ENCODE data around the gene TMEM82.

Gene TMEM82

GRCh38 chr1:15758953-15759661 lies 16.8 kb downstream of the TMEM82 start:
- no peak for TF ChIP-seq TAF1 (IDR thresholded peaks at IDR 0.05; ENCODE audit: low read depth, low read length)
- FAIRE-seq (no peak), DNase-seq (ENCODE audit: insufficient read length, low spot score) (no peak)

GRCh38 chr1:15760520-15761211 lies 18.4 kb downstream of the TMEM82 start:
- FAIRE-seq (no peak), DNase-seq (ENCODE audit: insufficient read length, low spot score) (no peak)
- TF ChIP-seq POLR2A (IDR thresholded peaks at IDR 0.05; ENCODE audit: low read depth, low read length) (no peak), POU2F2 (IDR thresholded peaks at IDR 0.05; ENCODE audit: low read depth, low read length) (no peak), POLR2AphosphoS5 (IDR thresholded peaks at IDR 0.05; ENCODE audit: low read depth, low read length) (no peak), SPI1 (IDR thresholded peaks at IDR 0.05; ENCODE audit: low read depth, low read length) (no peak), PAX5 (IDR thresholded peaks at IDR 0.05; ENCODE audit: insufficient read depth, low read length, severe bottlenecking) (no peak), TAF1 (IDR thresholded peaks at IDR 0.05; ENCODE audit: low read depth, low read length) (no peak)

- FAIRE-seq, result no peak
- TF ChIP-seq POLR2AphosphoS5 (IDR thresholded peaks at IDR 0.05; ENCODE audit: low read depth, low read length) (no peak), POU2F2 (IDR thresholded peaks at IDR 0.05; ENCODE audit: low read depth, low read length) (no peak), POLR2A (IDR thresholded peaks at IDR 0.05; ENCODE audit: low read depth, low read length) (no peak), PAX5 (IDR thresholded peaks at IDR 0.05; ENCODE audit: insufficient read depth, low read length, severe bottlenecking) (no peak), SPI1 (IDR thresholded peaks at IDR 0.05; ENCODE audit: low read depth, low read length) (no peak), TAF1 (IDR thresholded peaks at IDR 0.05; ENCODE audit: low read depth, low read length) (no peak)
- DNase-seq (ENCODE audit: insufficient read length, low spot score), result no peak
Measured at GRCh38 chr1:15761366-15762128, 19.2 kb downstream of the TMEM82 start.

- no peak for DNase-seq (ENCODE audit: insufficient read length, low spot score)
- FAIRE-seq, result no peak
- no peak for TF ChIP-seq TAF1 (IDR thresholded peaks at IDR 0.05; ENCODE audit: low read depth, low read length)
- TF ChIP-seq POLR2A (IDR thresholded peaks at IDR 0.05; ENCODE audit: low read depth, low read length), result no peak
- TF ChIP-seq POLR2AphosphoS5 (IDR thresholded peaks at IDR 0.05; ENCODE audit: low read depth, low read length), result no peak
- no peak for TF ChIP-seq PAX5 (IDR thresholded peaks at IDR 0.05; ENCODE audit: insufficient read depth, low read length, severe bottlenecking)
- TF ChIP-seq POU2F2 (IDR thresholded peaks at IDR 0.05; ENCODE audit: low read depth, low read length), result no peak
- no peak for TF ChIP-seq SPI1 (IDR thresholded peaks at IDR 0.05; ENCODE audit: low read depth, low read length)
Measured at GRCh38 chr1:15762546-15762945, 20.2 kb downstream of the TMEM82 start.

- FAIRE-seq (no peak), DNase-seq (ENCODE audit: insufficient read length, low spot score) (no peak)
- TF ChIP-seq POU2F2 (IDR thresholded peaks at IDR 0.05; ENCODE audit: low read depth, low read length), result no peak
- TF ChIP-seq PAX5 (IDR thresholded peaks at IDR 0.05; ENCODE audit: insufficient read depth, low read length, severe bottlenecking), result no peak
Measured at GRCh38 chr1:15764269-15764764, 22.0 kb downstream of the TMEM82 start.

- TF ChIP-seq POU2F2 (IDR thresholded peaks at IDR 0.05; ENCODE audit: low read depth, low read length), result no peak
- TF ChIP-seq PAX5 (IDR thresholded peaks at IDR 0.05; ENCODE audit: insufficient read depth, low read length, severe bottlenecking), result no peak
- no peak for TF ChIP-seq POLR2AphosphoS5 (IDR thresholded peaks at IDR 0.05; ENCODE audit: low read depth, low read length)
- TF ChIP-seq POLR2A (IDR thresholded peaks at IDR 0.05; ENCODE audit: low read depth, low read length), result no peak
- no peak for TF ChIP-seq SPI1 (IDR thresholded peaks at IDR 0.05; ENCODE audit: low read depth, low read length)
- no peak for TF ChIP-seq TAF1 (IDR thresholded peaks at IDR 0.05; ENCODE audit: low read depth, low read length)
- FAIRE-seq (no peak), DNase-seq (ENCODE audit: insufficient read length, low spot score) (no peak)
Measured at GRCh38 chr1:15764890-15765289, 22.6 kb downstream of the TMEM82 start.

- TF ChIP-seq SPI1 (IDR thresholded peaks at IDR 0.05; ENCODE audit: low read depth, low read length) (no peak), POLR2A (IDR thresholded peaks at IDR 0.05; ENCODE audit: low read depth, low read length) (no peak), POU2F2 (IDR thresholded peaks at IDR 0.05; ENCODE audit: low read depth, low read length) (no peak), PAX5 (IDR thresholded peaks at IDR 0.05; ENCODE audit: insufficient read depth, low read length, severe bottlenecking) (no peak), POLR2AphosphoS5 (IDR thresholded peaks at IDR 0.05; ENCODE audit: low read depth, low read length) (no peak), TAF1 (IDR thresholded peaks at IDR 0.05; ENCODE audit: low read depth, low read length) (no peak)
- FAIRE-seq (no peak), DNase-seq (ENCODE audit: insufficient read length, low spot score) (no peak)
Measured at GRCh38 chr1:15765495-15766194, 23.3 kb downstream of the TMEM82 start.

- DNase-seq (ENCODE audit: insufficient read length, low spot score) (no peak), FAIRE-seq (no peak)
- TF ChIP-seq TAF1 (IDR thresholded peaks at IDR 0.05; ENCODE audit: low read depth, low read length) (no peak), POLR2AphosphoS5 (IDR thresholded peaks at IDR 0.05; ENCODE audit: low read depth, low read length) (no peak), POU2F2 (IDR thresholded peaks at IDR 0.05; ENCODE audit: low read depth, low read length) (no peak), SPI1 (IDR thresholded peaks at IDR 0.05; ENCODE audit: low read depth, low read length) (no peak), POLR2A (IDR thresholded peaks at IDR 0.05; ENCODE audit: low read depth, low read length) (no peak), PAX5 (IDR thresholded peaks at IDR 0.05; ENCODE audit: insufficient read depth, low read length, severe bottlenecking) (no peak)
Measured at GRCh38 chr1:15767941-15768340, 25.6 kb downstream of the TMEM82 start.

GRCh38 chr1:15768388-15768787 lies 26.1 kb downstream of the TMEM82 start:
- DNase-seq (ENCODE audit: insufficient read length, low spot score) (no peak), FAIRE-seq (no peak)
- TF ChIP-seq POU2F2 (IDR thresholded peaks at IDR 0.05; ENCODE audit: low read depth, low read length) (no peak), SPI1 (IDR thresholded peaks at IDR 0.05; ENCODE audit: low read depth, low read length) (no peak), TAF1 (IDR thresholded peaks at IDR 0.05; ENCODE audit: low read depth, low read length) (no peak), PAX5 (IDR thresholded peaks at IDR 0.05; ENCODE audit: insufficient read depth, low read length, severe bottlenecking) (no peak), POLR2A (IDR thresholded peaks at IDR 0.05; ENCODE audit: low read depth, low read length) (no peak), POLR2AphosphoS5 (IDR thresholded peaks at IDR 0.05; ENCODE audit: low read depth, low read length) (no peak)
